ENCODE measurements around the gene LTB. TPM values are rescaled to one million over a fixed set of nuclear protein-coding genes. Genes with fewer than 3 reads are reported as not detected.

Gene LTB
- total and polyA plus RNA-seq, 9 of the 15 experiments (the other 6 are each of a cell fraction or from before 2014, with no cell fraction given): 0.07 to 0.51 TPM; not detected in 7

GRCh38 chr6:31546958-31547726, 35.1 kb downstream of the LTB start, which contains the start of gene NFKBIL1 (continued):
- TF ChIP-seq ASH1L (IDR thresholded peaks at IDR 0.05; ENCODE audit: borderline replicate concordance, low read depth, partially characterized antibody): peak; percentile 81
- no peak for TF ChIP-seq ERF (CRISPR knock-in tag; IDR thresholded peaks at IDR 0.05)
- TF ChIP-seq E2F6 (IDR thresholded peaks at IDR 0.05; ENCODE audit: borderline replicate concordance in 1 of 2, extremely low read depth in 1 of 2, insufficient read depth in 1 of 2, insufficient read length in 1 of 2, low read depth in 1 of 2, low read length in 1 of 2, poor library complexity in 1 of 2, severe bottlenecking in 1 of 2): peak; percentile 26 to 61
- no peak for TF ChIP-seq L3MBTL2 (IDR thresholded peaks at IDR 0.05)
- TF ChIP-seq TCF3 (CRISPR knock-in tag; IDR thresholded peaks at IDR 0.05): no peak
- TF ChIP-seq ZNF707 (CRISPR knock-in tag; conservative IDR thresholded peaks at IDR 0.05): no peak
- TF ChIP-seq ZNF232 (CRISPR knock-in tag; IDR thresholded peaks at IDR 0.05): no peak
- no peak for TF ChIP-seq ZNF174 (CRISPR knock-in tag; IDR thresholded peaks at IDR 0.05)
- TF ChIP-seq GABPB2 (CRISPR knock-in tag; conservative IDR thresholded peaks at IDR 0.05): no peak
- TF ChIP-seq STAG1 (CRISPR knock-in tag; IDR thresholded peaks at IDR 0.05; ENCODE audit: borderline replicate concordance): no peak; the same call in 1 of the 2 replicates
- TF ChIP-seq, protein P1, sequence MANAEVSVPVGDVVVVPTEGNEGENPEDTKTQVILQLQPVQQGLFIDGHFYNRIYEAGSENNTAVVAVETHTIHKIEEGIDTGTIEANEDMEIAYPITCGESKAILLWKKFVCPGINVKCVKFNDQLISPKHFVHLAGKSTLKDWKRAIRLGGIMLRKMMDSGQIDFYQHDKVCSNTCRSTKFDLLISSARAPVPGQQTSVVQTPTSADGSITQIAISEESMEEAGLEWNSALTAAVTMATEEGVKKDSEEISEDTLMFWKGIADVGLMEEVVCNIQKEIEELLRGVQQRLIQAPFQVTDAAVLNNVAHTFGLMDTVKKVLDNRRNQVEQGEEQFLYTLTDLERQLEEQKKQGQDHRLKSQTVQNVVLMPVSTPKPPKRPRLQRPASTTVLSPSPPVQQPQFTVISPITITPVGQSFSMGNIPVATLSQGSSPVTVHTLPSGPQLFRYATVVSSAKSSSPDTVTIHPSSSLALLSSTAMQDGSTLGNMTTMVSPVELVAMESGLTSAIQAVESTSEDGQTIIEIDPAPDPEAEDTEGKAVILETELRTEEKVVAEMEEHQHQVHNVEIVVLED (CRISPR knock-in tag; IDR thresholded peaks at IDR 0.05): peak; percentile 61
- TF ChIP-seq, protein P2, sequence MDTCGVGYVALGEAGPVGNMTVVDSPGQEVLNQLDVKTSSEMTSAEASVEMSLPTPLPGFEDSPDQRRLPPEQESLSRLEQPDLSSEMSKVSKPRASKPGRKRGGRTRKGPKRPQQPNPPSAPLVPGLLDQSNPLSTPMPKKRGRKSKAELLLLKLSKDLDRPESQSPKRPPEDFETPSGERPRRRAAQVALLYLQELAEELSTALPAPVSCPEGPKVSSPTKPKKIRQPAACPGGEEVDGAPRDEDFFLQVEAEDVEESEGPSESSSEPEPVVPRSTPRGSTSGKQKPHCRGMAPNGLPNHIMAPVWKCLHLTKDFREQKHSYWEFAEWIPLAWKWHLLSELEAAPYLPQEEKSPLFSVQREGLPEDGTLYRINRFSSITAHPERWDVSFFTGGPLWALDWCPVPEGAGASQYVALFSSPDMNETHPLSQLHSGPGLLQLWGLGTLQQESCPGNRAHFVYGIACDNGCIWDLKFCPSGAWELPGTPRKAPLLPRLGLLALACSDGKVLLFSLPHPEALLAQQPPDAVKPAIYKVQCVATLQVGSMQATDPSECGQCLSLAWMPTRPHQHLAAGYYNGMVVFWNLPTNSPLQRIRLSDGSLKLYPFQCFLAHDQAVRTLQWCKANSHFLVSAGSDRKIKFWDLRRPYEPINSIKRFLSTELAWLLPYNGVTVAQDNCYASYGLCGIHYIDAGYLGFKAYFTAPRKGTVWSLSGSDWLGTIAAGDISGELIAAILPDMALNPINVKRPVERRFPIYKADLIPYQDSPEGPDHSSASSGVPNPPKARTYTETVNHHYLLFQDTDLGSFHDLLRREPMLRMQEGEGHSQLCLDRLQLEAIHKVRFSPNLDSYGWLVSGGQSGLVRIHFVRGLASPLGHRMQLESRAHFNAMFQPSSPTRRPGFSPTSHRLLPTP (IDR thresholded peaks at IDR 0.05; ENCODE audit: borderline replicate concordance, extremely low read depth, insufficient read length): no peak
- TF ChIP-seq, protein P3, sequence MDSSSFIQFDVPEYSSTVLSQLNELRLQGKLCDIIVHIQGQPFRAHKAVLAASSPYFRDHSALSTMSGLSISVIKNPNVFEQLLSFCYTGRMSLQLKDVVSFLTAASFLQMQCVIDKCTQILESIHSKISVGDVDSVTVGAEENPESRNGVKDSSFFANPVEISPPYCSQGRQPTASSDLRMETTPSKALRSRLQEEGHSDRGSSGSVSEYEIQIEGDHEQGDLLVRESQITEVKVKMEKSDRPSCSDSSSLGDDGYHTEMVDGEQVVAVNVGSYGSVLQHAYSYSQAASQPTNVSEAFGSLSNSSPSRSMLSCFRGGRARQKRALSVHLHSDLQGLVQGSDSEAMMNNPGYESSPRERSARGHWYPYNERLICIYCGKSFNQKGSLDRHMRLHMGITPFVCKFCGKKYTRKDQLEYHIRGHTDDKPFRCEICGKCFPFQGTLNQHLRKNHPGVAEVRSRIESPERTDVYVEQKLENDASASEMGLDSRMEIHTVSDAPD (CRISPR knock-in tag; IDR thresholded peaks at IDR 0.05): no peak
- TF ChIP-seq, protein P4, sequence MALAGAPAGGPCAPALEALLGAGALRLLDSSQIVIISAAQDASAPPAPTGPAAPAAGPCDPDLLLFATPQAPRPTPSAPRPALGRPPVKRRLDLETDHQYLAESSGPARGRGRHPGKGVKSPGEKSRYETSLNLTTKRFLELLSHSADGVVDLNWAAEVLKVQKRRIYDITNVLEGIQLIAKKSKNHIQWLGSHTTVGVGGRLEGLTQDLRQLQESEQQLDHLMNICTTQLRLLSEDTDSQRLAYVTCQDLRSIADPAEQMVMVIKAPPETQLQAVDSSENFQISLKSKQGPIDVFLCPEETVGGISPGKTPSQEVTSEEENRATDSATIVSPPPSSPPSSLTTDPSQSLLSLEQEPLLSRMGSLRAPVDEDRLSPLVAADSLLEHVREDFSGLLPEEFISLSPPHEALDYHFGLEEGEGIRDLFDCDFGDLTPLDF (CRISPR knock-in tag; IDR thresholded peaks at IDR 0.05): no peak
- no peak for TF ChIP-seq PREB (CRISPR knock-in tag; IDR thresholded peaks at IDR 0.05)
- no peak; the same call in none of the 2 replicates for TF ChIP-seq TRIM28 (IDR thresholded peaks at IDR 0.05)
- TF ChIP-seq ZNF764 (CRISPR knock-in tag; IDR thresholded peaks at IDR 0.05; ENCODE audit: low read depth): no peak

All from K562 (cell line).